ENCODE data around the gene C1QTNF9. TPM values are rescaled to one million over a fixed set of nuclear protein-coding genes. Genes with fewer than 3 reads are reported as not detected.

Gene C1QTNF9
- total and polyA plus RNA-seq, 4 donors = 0.03 to 0.28 (median 0.20) TPM; not detected in 1

DNA sequence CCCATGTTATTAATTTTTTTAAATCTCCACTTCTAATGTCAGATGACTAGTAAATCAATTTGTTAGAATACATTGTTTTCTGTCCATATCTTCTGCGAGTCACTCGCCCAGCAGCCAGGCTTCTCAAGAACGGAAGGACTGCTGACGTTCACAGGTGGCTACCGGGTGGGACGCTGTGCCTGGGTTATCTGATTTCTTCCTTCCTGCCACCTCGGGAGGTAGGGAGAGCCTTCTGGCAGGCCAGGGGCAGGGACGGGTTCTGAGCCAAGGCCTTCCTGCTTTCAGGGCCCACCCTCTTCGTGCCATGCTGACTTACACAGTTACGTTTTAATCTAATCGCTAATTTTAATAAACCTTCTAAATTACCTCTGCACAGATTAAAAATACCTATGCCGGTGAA is 7.9 kb upstream of the C1QTNF9 start:
- Histone ChIP-seq H3K4me3 (no peak overlapping the region), H3K36me3 (ENCODE audit: control insufficient read depth in 4 of 4, insufficient read depth in 4 of 4, low read length in 4 of 4) (peaks cover 6 to 61% (median 13%) of the 10 kb centered on the region in 4 donors), H3K4me1 (ENCODE audit: control insufficient read depth in 5 of 5, insufficient read depth in 5 of 5, low read length in 5 of 5) (peaks cover 0 to 7% (median 6%) of the 10 kb centered on the region in 5 donors), H3K9me3 (ENCODE audit: control insufficient read depth in 4 of 4, insufficient read depth in 3 of 4, low read length in 3 of 4) (peaks cover 0 to 5% (median 0%) of the 10 kb centered on the region in 4 donors), H3K27me3 (ENCODE audit: control insufficient read depth in 3 of 3, insufficient read depth in 3 of 3, low read length in 2 of 3) (no peaks in the 10 kb centered on the region), H3K27ac (ENCODE audit: low read depth in 1 of 2, low read length in 1 of 2) (no peak overlapping the region), H3K9ac (ENCODE audit: insufficient read depth in 1 of 2, low read length in 2 of 2) (no peak overlapping the region)
- 75 to 76% methylated on average over 12 of the region's 12 CpGs for WGBS, 2 donors
- no peak for DNase-seq
- no peak for TF ChIP-seq CTCF (IDR thresholded peaks at IDR 0.05; ENCODE audit: control extremely low read depth, extremely low read depth)
- no peak for ATAC-seq (ENCODE audit: insufficient read depth, low FRiP score)

DNA sequence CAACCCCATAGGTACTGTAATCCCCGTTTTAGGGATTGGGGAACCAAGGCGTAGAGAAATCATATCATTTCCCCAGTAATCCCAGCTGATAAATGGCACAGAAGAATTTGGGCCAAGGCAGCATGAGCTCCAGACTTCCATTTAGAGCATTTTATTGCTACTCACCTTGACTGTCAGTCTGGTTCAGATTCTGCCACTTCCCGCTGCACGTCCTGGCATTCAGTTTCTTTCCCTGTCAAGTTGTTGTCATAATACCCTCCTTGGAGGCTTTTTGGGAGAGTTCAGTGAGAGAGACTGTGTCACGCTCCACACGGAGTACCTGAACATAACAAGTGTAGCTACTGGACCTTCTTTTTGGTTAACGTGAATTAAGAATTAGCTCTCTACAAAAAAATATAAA is 7.5 kb upstream of the C1QTNF9 start:
- no peak for ATAC-seq (ENCODE audit: insufficient read depth, low FRiP score)
- no peak overlapping the region for H3K27ac ChIP-seq (ENCODE audit: low read depth in 1 of 2, low read length in 1 of 2)
- peaks cover 0 to 9% (median 6%) of the 10 kb centered on the region in 5 donors for H3K4me1 ChIP-seq (ENCODE audit: control insufficient read depth in 5 of 5, insufficient read depth in 5 of 5, low read length in 5 of 5)
- TF ChIP-seq CTCF (IDR thresholded peaks at IDR 0.05; ENCODE audit: control extremely low read depth, extremely low read depth) = no peak
- peaks cover 6 to 57% (median 13%) of the 10 kb centered on the region in 4 donors for H3K36me3 ChIP-seq (ENCODE audit: control insufficient read depth in 4 of 4, insufficient read depth in 4 of 4, low read length in 4 of 4)
- 88 to 93% methylated on average over 7 of the region's 7 CpGs for whole genome bisulfite sequencing, 2 donors
- H3K9ac ChIP-seq (ENCODE audit: insufficient read depth in 1 of 2, low read length in 2 of 2) = no peak overlapping the region
- H3K9me3 ChIP-seq (ENCODE audit: control insufficient read depth in 4 of 4, insufficient read depth in 3 of 4, low read length in 3 of 4) = peaks cover 0 to 5% (median 0%) of the 10 kb centered on the region in 4 donors
- H3K27me3 ChIP-seq (ENCODE audit: control insufficient read depth in 3 of 3, insufficient read depth in 3 of 3, low read length in 2 of 3) = no peaks in the 10 kb centered on the region
- no peak overlapping the region for H3K4me3 ChIP-seq
- DNase-seq = no peak

- 77 to 88% methylated on average over 5 of the region's 5 CpGs for WGBS, 2 donors
- H3K36me3 ChIP-seq (ENCODE audit: control insufficient read depth in 4 of 4, insufficient read depth in 4 of 4, low read length in 4 of 4) = peaks cover 0 to 32% (median 8%) of the 10 kb centered on the region in 4 donors
- no peak for TF ChIP-seq CTCF (IDR thresholded peaks at IDR 0.05; ENCODE audit: control extremely low read depth, extremely low read depth)
- no peak overlapping the region for H3K27ac ChIP-seq (ENCODE audit: low read depth in 1 of 2, low read length in 1 of 2)
- peaks cover 0 to 13% (median 6%) of the 10 kb centered on the region in 5 donors for H3K4me1 ChIP-seq (ENCODE audit: control insufficient read depth in 5 of 5, insufficient read depth in 5 of 5, low read length in 5 of 5)
- no peak overlapping the region for H3K9ac ChIP-seq (ENCODE audit: insufficient read depth in 1 of 2, low read length in 2 of 2)
- ATAC-seq (ENCODE audit: insufficient read depth, low FRiP score) (no peak), DNase-seq (no peak)
- peaks cover 0 to 3% (median 0%) of the 10 kb centered on the region in 4 donors for H3K9me3 ChIP-seq (ENCODE audit: control insufficient read depth in 4 of 4, insufficient read depth in 3 of 4, low read length in 3 of 4)
- no peak overlapping the region for H3K4me3 ChIP-seq
- no peaks in the 10 kb centered on the region for H3K27me3 ChIP-seq (ENCODE audit: control insufficient read depth in 3 of 3, insufficient read depth in 3 of 3, low read length in 2 of 3)
Observed at GRCh38 chr13:24304620-24305019, 4.8 kb upstream of the C1QTNF9 start.

DNA sequence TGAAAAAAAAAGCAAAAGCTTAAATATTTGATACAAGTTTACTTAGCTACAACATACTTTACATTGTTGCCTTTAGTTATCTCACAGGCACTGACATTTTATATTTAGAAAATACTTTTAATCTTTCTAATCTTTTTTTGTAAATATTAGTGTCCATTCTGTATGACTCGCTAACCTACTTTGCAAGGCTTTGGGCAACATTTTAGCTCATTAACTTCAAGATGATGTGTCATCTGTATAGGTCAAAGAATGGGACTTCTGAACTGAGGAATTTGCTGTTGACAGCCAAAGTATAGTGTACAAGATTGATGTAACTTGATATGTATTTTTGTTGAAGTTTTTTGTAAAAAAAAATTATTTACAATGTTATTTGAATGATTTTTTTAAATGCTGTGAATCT is 2.7 kb upstream of the C1QTNF9 start:
- Histone ChIP-seq H3K9me3 (ENCODE audit: control insufficient read depth in 4 of 4, insufficient read depth in 3 of 4, low read length in 3 of 4) (peaks cover 0 to 3% (median 0%) of the 10 kb centered on the region in 4 donors), H3K9ac (ENCODE audit: insufficient read depth in 1 of 2, low read length in 2 of 2) (no peak overlapping the region), H3K4me1 (ENCODE audit: control insufficient read depth in 5 of 5, insufficient read depth in 5 of 5, low read length in 5 of 5) (peaks cover 0 to 13% (median 6%) of the 10 kb centered on the region in 5 donors), H3K27me3 (ENCODE audit: control insufficient read depth in 3 of 3, insufficient read depth in 3 of 3, low read length in 2 of 3) (no peaks in the 10 kb centered on the region), H3K36me3 (ENCODE audit: control insufficient read depth in 4 of 4, insufficient read depth in 4 of 4, low read length in 4 of 4) (peaks cover 0 to 19% (median 4%) of the 10 kb centered on the region in 4 donors), H3K27ac (ENCODE audit: low read depth in 1 of 2, low read length in 1 of 2) (no peak overlapping the region), H3K4me3 (no peak overlapping the region)
- 79 to 90% methylated on average over 1 of the region's 1 CpG for WGBS, 2 donors
- no peak for ATAC-seq (ENCODE audit: insufficient read depth, low FRiP score)
- no peak for TF ChIP-seq CTCF (IDR thresholded peaks at IDR 0.05; ENCODE audit: control extremely low read depth, extremely low read depth)
- DNase-seq = peak in 1 of 3 donors; percentile 12
